ENCODE results near the gene NOX5. TPM values are rescaled to one million over a fixed set of nuclear protein-coding genes. Genes with fewer than 3 reads are reported as not detected.

Gene NOX5
- total and polyA plus RNA-seq, 2 of the 13 experiments (the other 11 are each of a cell fraction or from before 2014, with no cell fraction given), result not detected

GRCh38 chr15:69087366-69087976, 73.0 kb downstream of the NOX5 start (continued):
- TF ChIP-seq PLSCR1 (CRISPR knock-in tag; IDR thresholded peaks at IDR 0.05; ENCODE audit: borderline replicate concordance) (no peak), ZNF564 (CRISPR knock-in tag; IDR thresholded peaks at IDR 0.05) (no peak), KAT2B (IDR thresholded peaks at IDR 0.05; ENCODE audit: borderline replicate concordance, low read depth, low read length) (no peak)

GRCh38 chr15:69088300-69088965, 73.9 kb downstream of the NOX5 start:
- intact Hi-C loops (cut with micrococcal nuclease; ENCODE audit: unreplicated experiment) (no loop called here), in situ Hi-C loops (cut with HindIII; ENCODE audit: extremely low pct_ligation_motif_present, low pct_unique_long_range_greater_than_20kb) (no loop called here)
- ATAC-seq (no peak), FAIRE-seq (no peak), DNase-seq (ENCODE audit: low spot score) (no peak)
- TF ChIP-seq PHF8 (CRISPR knock-in tag; IDR thresholded peaks at IDR 0.05) (no peak), CENPX (CRISPR knock-in tag; IDR thresholded peaks at IDR 0.05) (no peak), BRCA1 (CRISPR knock-in tag; IDR thresholded peaks at IDR 0.05) (no peak), KLF9 (CRISPR knock-in tag; IDR thresholded peaks at IDR 0.05; ENCODE audit: low read depth) (no peak), NR0B2 (CRISPR knock-in tag; IDR thresholded peaks at IDR 0.05) (no peak), THAP7 (CRISPR knock-in tag; IDR thresholded peaks at IDR 0.05) (no peak)
- H3K4me3 ChIP-seq (replicated peaks in 1 of 3; ENCODE audit: insufficient read depth in 1 of 3, low read depth in 2 of 3, low read length in 3 of 3), result no peak overlapping the region
- H3K9me3 ChIP-seq (ENCODE audit: low read length), result no peaks in the 10 kb centered on the region
- ChIA-PET CTCF (ENCODE audit: low intra/inter-chr PET ratio, low total read pairs) (no interaction called here), POLR2A (no interaction called here)
- no peaks in the 10 kb centered on the region for H3K36me3 ChIP-seq (replicated peaks in 1 of 2; ENCODE audit: control insufficient read depth in 1 of 2, insufficient read depth in 2 of 2, low read length in 2 of 2)
- H3K27me3 ChIP-seq (ENCODE audit: control insufficient read depth in 1 of 2, insufficient read depth in 2 of 2, low read length in 2 of 2), result peaks cover 4 to 44% of the 10 kb centered on the region in 2 experiments; a peak in 4 of 5 replicates
- no peak overlapping the region for H3K27ac ChIP-seq (ENCODE audit: extremely low read length, insufficient read depth, low read length)
- H4K20me1 ChIP-seq (ENCODE audit: insufficient read depth, low read length), result no peaks in the 10 kb centered on the region
- H3K4me2 ChIP-seq (ENCODE audit: low read depth, low read length), result no peak overlapping the region
- H2AFZ ChIP-seq (ENCODE audit: low read length), result no peak overlapping the region
- BruUV-seq (replicated peaks), result no TSS peak
- no peak overlapping the region for H3K9ac ChIP-seq (ENCODE audit: insufficient read depth, low read depth, low read length)
- peaks cover 15% of the 10 kb centered on the region for H3K4me1 ChIP-seq (ENCODE audit: insufficient read depth, low read length)
- 5% methylated on average over 10 of the region's 10 CpGs for WGBS (ENCODE audit: low lambda C conversion rate)
- no peaks in the 10 kb centered on the region for H3K79me2 ChIP-seq (ENCODE audit: insufficient read depth, low read length)
